Gastroesophageal sphincter (tissue), 3 donors: Measurements from ENCODE around the gene VWCE.
"Not testable (repeated sequence)": the region's sequence is repeated elsewhere in the genome, so short reads cannot be mapped to it uniquely, and the experiment has no call there.

Source experiments
- CTCF ChIP-seq, 4 experiments: fragments of 200-600 bp in 2 of 4; fragments of 450-650 bp in 2 of 4; sonication (generic) in 1 of 4; IDR thresholded peaks; one replicate each; pipeline ENCODE4 v1.5.1; 2017 to 2019; ENCODE audit warnings: antibody characterized with exemption in 4 of 4, mild to moderate bottlenecking in 2 of 4, moderate library complexity in 2 of 4
- POLR2A ChIP-seq, 2 donors: fragments of 450-650 bp; IDR thresholded peaks; one replicate each; pipeline ENCODE4 v1.6.1; 2017; ENCODE audit warnings: antibody characterized with exemption in 2 of 2, mild to moderate bottlenecking in 2 of 2, moderate library complexity in 1 of 2

- TF ChIP-seq CTCF, POLR2A (IDR thresholded peaks at IDR 0.05): not testable (repeated sequence)
Observed at GRCh38 chr11:61250796-61251765, 44.0 kb downstream of the VWCE start.
